Hepatocyte (in vitro differentiated cells): ENCODE data around the gene CCDC159. TPM values are rescaled to one million over a fixed set of nuclear protein-coding genes. Genes with fewer than 3 reads are reported as not detected.

ENCODE experiments used
- DNase-seq: peaks from one replicate; pipeline ENCODE4 v3.0.0-alpha.2; 2016; ENCODE audit warnings: low spot score
- H2AFZ ChIP-seq: fragments of 200-600 bp; sonication (generic); 2 replicates; pipeline ENCODE4 v1.6.0; 2016; ENCODE audit warnings: antibody characterized with exemption, mild to moderate bottlenecking
- H3K27ac ChIP-seq: fragments of 200-600 bp; sonication (generic); 2 replicates; pipeline ENCODE4 v1.5.1; 2016; ENCODE audit warnings: mild to moderate bottlenecking
- H3K27me3 ChIP-seq: fragments of 200-600 bp; sonication (generic); 2 replicates; pipeline ENCODE4 v1.6.1; 2016
- H3K36me3 ChIP-seq: fragments of 200-600 bp; sonication (generic); replicated peaks from 2 replicates; pipeline ENCODE4 v1.5.1; 2016; ENCODE audit warnings: low read depth; ENCODE audit not compliant: insufficient read depth
- H3K4me1 ChIP-seq: fragments of 200-600 bp; sonication (generic); 2 replicates; pipeline ENCODE4 v1.5.1; 2016; ENCODE audit warnings: mild to moderate bottlenecking, moderate library complexity; ENCODE audit not compliant: insufficient read depth
- H3K4me2 ChIP-seq: fragments of 200-600 bp; sonication (generic); 2 replicates; pipeline ENCODE4 v1.6.0; 2016
- H3K4me3 ChIP-seq: fragments of 200-600 bp; sonication (generic); 2 replicates; pipeline ENCODE4 v1.5.1; 2016; ENCODE audit warnings: mild to moderate bottlenecking
- H3K79me2 ChIP-seq: fragments of 200-600 bp; sonication (generic); 2 replicates; pipeline ENCODE4 v1.6.0; 2017; ENCODE audit warnings: mild to moderate bottlenecking
- H3K9me2 ChIP-seq: fragments of 200-600 bp; sonication (generic); replicated peaks from 2 replicates; pipeline ENCODE4 v1.6.0; 2017; ENCODE audit warnings: mild to moderate bottlenecking; ENCODE audit not compliant: insufficient read depth
- H3K9me3 ChIP-seq: fragments of 200-600 bp; sonication (generic); 2 replicates; pipeline ENCODE4 v1.5.1; 2016; ENCODE audit warnings: low read depth, mild to moderate bottlenecking
- H4K20me1 ChIP-seq: fragments of 200-600 bp; sonication (generic); 2 replicates; pipeline ENCODE4 v1.6.0; 2016; ENCODE audit warnings: mild to moderate bottlenecking; ENCODE audit not compliant: insufficient read depth, poor library complexity, severe bottlenecking
- CTCF ChIP-seq: fragments of 200-600 bp; sonication (generic); IDR thresholded peaks from 2 replicates; pipeline ENCODE4 v1.5.1; 2016; ENCODE audit warnings: antibody characterized with exemption, mild to moderate bottlenecking; ENCODE audit not compliant: poor library complexity
- EZH2 ChIP-seq: fragments of 200-600 bp; sonication (generic); IDR thresholded peaks from 2 replicates; pipeline ENCODE4 v1.6.1; 2016; ENCODE audit warnings: antibody characterized with exemption, mild to moderate bottlenecking, borderline replicate concordance
- EZH2phosphoT487 ChIP-seq: fragments of 200-600 bp; sonication (generic); IDR thresholded peaks from one replicate; pipeline ENCODE4 v1.6.1; 2018; ENCODE audit warnings: antibody characterized with exemption, mild to moderate bottlenecking, low read depth, moderate library complexity; ENCODE audit not compliant: unreplicated experiment, severe bottlenecking
- WGBS: methylation state at CpG from one replicate; pipeline ENCODE4 v1.1.6; 2016; ENCODE audit warnings: low lambda C conversion rate; ENCODE audit errors: missing lambda C conversion rate; 5-methylcytosine and 5-hydroxymethylcytosine counted together
- polyA plus RNA-seq: library from polyadenylated mRNA; unstranded; fragments of >200 nt; fragmentation: Nextera tagmentation; extraction: Ambion mirVana; gene quantifications from 2 replicates; pipeline ENCODE4 v1.2.1, GENCODE V29; 2016
- total RNA-seq: library from RNA; depleted of rRNA; stranded (reverse); fragments of >200 nt; gene quantifications from 2 replicates; pipeline ENCODE4 v1.2.3, GENCODE V29; 2014

CCDC159 gene
- total and polyA plus RNA-seq, 2 experiments from 2014 or later, result 10.1 to 27.1 TPM

- 92% methylated on average over 7 of the region's 7 CpGs for WGBS
- no peaks in the 10 kb centered on the region for H3K9me3 ChIP-seq
- H3K27me3 ChIP-seq, result no peaks in the 10 kb centered on the region
Observed at GRCh38 chr19:11365557-11366117, 19.3 kb downstream of the CCDC159 start.

GRCh38 chr19:11367528-11367927 lies 21.2 kb downstream of the CCDC159 start:
- H3K27me3 ChIP-seq, result no peaks in the 10 kb centered on the region
- no peaks in the 10 kb centered on the region for H4K20me1 ChIP-seq
- H3K9me2 ChIP-seq, result no peaks in the 10 kb centered on the region
- no peaks in the 10 kb centered on the region for H3K79me2 ChIP-seq
- no peak overlapping the region for H3K4me3 ChIP-seq
- H3K36me3 ChIP-seq, result no peaks in the 10 kb centered on the region
- H3K4me2 ChIP-seq, result no peak overlapping the region
- 82% methylated on average over 2 of the region's 2 CpGs for WGBS
- DNase-seq, result no peak
- H2AFZ ChIP-seq, result no peak overlapping the region
- H3K4me1 ChIP-seq, result no peaks in the 10 kb centered on the region
- TF ChIP-seq CTCF, result no peak
- TF ChIP-seq EZH2, result no peak
- TF ChIP-seq EZH2phosphoT487, result no peak
- no peak overlapping the region for H3K27ac ChIP-seq
- H3K9me3 ChIP-seq, result no peaks in the 10 kb centered on the region

More at GRCh38 chr19:11365557-11366117, 19.3 kb downstream of the CCDC159 start:
- Histone ChIP-seq H3K36me3 (no peaks in the 10 kb centered on the region), H3K79me2 (no peaks in the 10 kb centered on the region), H3K27ac (no peak overlapping the region), H2AFZ (no peak overlapping the region), H3K4me2 (no peak overlapping the region), H4K20me1 (no peaks in the 10 kb centered on the region), H3K9me2 (no peaks in the 10 kb centered on the region), H3K4me3 (no peak overlapping the region), H3K4me1 (no peaks in the 10 kb centered on the region)
- TF ChIP-seq CTCF (no peak), EZH2phosphoT487 (no peak), EZH2 (no peak)
- no peak for DNase-seq

GRCh38 chr19:11370744-11371143 lies 24.4 kb downstream of the CCDC159 start:
- DNase-seq, result no peak
- H3K4me3 ChIP-seq, result no peak overlapping the region
- H3K9me3 ChIP-seq, result no peaks in the 10 kb centered on the region
- H4K20me1 ChIP-seq, result no peaks in the 10 kb centered on the region
- no peak overlapping the region for H3K27ac ChIP-seq
- H3K4me2 ChIP-seq, result no peak overlapping the region
- no peaks in the 10 kb centered on the region for H3K9me2 ChIP-seq
- TF ChIP-seq CTCF, result no peak
- TF ChIP-seq EZH2phosphoT487, result no peak
- no peak for TF ChIP-seq EZH2
- H3K79me2 ChIP-seq, result peaks cover 1% of the 10 kb centered on the region
- H3K27me3 ChIP-seq, result no peaks in the 10 kb centered on the region
- WGBS, result 97% methylated on average over 2 of the region's 2 CpGs
- H3K4me1 ChIP-seq, result peaks cover 9% of the 10 kb centered on the region
- no peak overlapping the region for H2AFZ ChIP-seq
- no peaks in the 10 kb centered on the region for H3K36me3 ChIP-seq
